HG03342 (cell line): ENCODE measurements around the gene UNC5B.
"Not testable (repeated sequence)": the region's sequence is repeated elsewhere in the genome, so short reads cannot be mapped to it uniquely, and the experiment has no call there.

ENCODE experiments used
- ATAC-seq: cut with Tn5 transposase; IDR thresholded peaks from one replicate; pipeline ENCODE4 v1.9.1; 2021; ENCODE audit warnings: mild to moderate bottlenecking, moderate library complexity; ENCODE audit not compliant: unreplicated experiment

The UNC5B gene

GRCh38 chr10:71266147-71266917 is 54.0 kb downstream of the UNC5B start:
- ATAC-seq = no peak

GRCh38 chr10:71266918-71267442 is 54.6 kb downstream of the UNC5B start:
- no peak for ATAC-seq

GRCh38 chr10:71267508-71268240 is 55.3 kb downstream of the UNC5B start:
- no peak for ATAC-seq

- ATAC-seq = no peak
Measured at GRCh38 chr10:71268247-71268691, 55.9 kb downstream of the UNC5B start.

- ATAC-seq = no peak
Measured at GRCh38 chr10:71268758-71269157, 56.4 kb downstream of the UNC5B start.

GRCh38 chr10:71269301-71270288 is 57.2 kb downstream of the UNC5B start:
- ATAC-seq = no peak

GRCh38 chr10:71270301-71271220 is 58.2 kb downstream of the UNC5B start:
- ATAC-seq = no peak

- ATAC-seq = no peak
Measured at GRCh38 chr10:71271662-71272055, 59.3 kb downstream of the UNC5B start.

GRCh38 chr10:71272056-71272771 is 59.8 kb downstream of the UNC5B start:
- no peak for ATAC-seq

GRCh38 chr10:71272974-71273373 is 60.6 kb downstream of the UNC5B start:
- not testable (repeated sequence) for ATAC-seq

- no peak for ATAC-seq
Measured at GRCh38 chr10:71273506-71273905, 61.1 kb downstream of the UNC5B start.

- no peak for ATAC-seq
Measured at GRCh38 chr10:71274901-71275796, 62.8 kb downstream of the UNC5B start.

- no peak for ATAC-seq
Measured at GRCh38 chr10:71276873-71277272, 64.5 kb downstream of the UNC5B start.

GRCh38 chr10:71277914-71278665 is 65.7 kb downstream of the UNC5B start:
- ATAC-seq = no peak

- no peak for ATAC-seq
Measured at GRCh38 chr10:71278691-71279588, 66.6 kb downstream of the UNC5B start.

GRCh38 chr10:71279590-71280170 is 67.3 kb downstream of the UNC5B start:
- no peak for ATAC-seq
